ENCODE measurements around the gene GMDS. TPM values are rescaled to one million over a fixed set of nuclear protein-coding genes. Genes with fewer than 3 reads are reported as not detected.

Gene GMDS
- total and polyA plus RNA-seq, 2 donors (not counting 1 experiment from before 2014, with no cell fraction given) = 11.5 to 16.4 TPM

DNA sequence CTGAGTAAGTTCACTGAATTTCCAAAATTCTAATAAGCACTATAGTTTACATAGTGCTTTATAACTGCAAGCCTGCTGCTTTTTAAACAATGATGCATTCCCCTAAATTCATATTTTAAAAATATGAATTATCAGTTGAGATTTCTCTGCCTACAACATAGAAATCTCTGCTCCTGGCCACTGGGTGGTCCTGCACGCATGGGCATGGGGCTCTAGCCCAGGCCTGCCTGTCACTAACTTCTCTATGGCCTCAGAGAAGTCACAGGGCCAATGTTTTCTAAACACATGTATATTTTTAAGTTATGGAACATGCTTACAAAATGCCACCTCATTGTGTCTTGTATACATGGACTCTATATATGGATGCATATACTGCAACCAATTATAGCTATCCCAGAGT is 424.7 kb downstream of the GMDS start:
- ChIA-PET CTCF (no interaction called here), POLR2A (no interaction called here)
- WGBS (ENCODE audit: insufficient coverage) = no CpG with 5 or more reads among the region's 1 CpG

GRCh38 chr6:1820165-1820564 is 425.2 kb downstream of the GMDS start:
- no peaks in the 10 kb centered on the region for H3K9me3 Mint-ChIP-seq (ENCODE audit: insufficient read depth)
- H3K27me3 Mint-ChIP-seq = no peaks in the 10 kb centered on the region
- no CpG with 5 or more reads among the region's 1 CpG for WGBS (ENCODE audit: insufficient coverage)
- no peak for TF ChIP-seq EZH2 (IDR thresholded peaks at IDR 0.05; ENCODE audit: borderline replicate concordance, insufficient read depth, low read depth, low read length, poor library complexity, severe bottlenecking)
- TF ChIP-seq, protein P1, sequence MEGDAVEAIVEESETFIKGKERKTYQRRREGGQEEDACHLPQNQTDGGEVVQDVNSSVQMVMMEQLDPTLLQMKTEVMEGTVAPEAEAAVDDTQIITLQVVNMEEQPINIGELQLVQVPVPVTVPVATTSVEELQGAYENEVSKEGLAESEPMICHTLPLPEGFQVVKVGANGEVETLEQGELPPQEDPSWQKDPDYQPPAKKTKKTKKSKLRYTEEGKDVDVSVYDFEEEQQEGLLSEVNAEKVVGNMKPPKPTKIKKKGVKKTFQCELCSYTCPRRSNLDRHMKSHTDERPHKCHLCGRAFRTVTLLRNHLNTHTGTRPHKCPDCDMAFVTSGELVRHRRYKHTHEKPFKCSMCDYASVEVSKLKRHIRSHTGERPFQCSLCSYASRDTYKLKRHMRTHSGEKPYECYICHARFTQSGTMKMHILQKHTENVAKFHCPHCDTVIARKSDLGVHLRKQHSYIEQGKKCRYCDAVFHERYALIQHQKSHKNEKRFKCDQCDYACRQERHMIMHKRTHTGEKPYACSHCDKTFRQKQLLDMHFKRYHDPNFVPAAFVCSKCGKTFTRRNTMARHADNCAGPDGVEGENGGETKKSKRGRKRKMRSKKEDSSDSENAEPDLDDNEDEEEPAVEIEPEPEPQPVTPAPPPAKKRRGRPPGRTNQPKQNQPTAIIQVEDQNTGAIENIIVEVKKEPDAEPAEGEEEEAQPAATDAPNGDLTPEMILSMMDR (IDR thresholded peaks at IDR 0.05) = no peak
- no peak for ATAC-seq (ENCODE audit: low read depth)
- Histone ChIP-seq H3K4me3 (ENCODE audit: control extremely low read depth in 1 of 5, extremely low read depth in 1 of 5, insufficient read depth in 1 of 5, low read depth in 2 of 5, low read length in 4 of 5) (no peak overlapping the region), H2AFZ (ENCODE audit: insufficient read depth, low read depth, low read length, poor library complexity, severe bottlenecking) (no peak overlapping the region), H3K36me3 (replicated peaks in 1 of 2; ENCODE audit: control extremely low read depth in 1 of 2, control insufficient read depth in 1 of 2, extremely low read depth in 1 of 2, insufficient read depth in 2 of 2, low read length in 1 of 2) (no peaks in the 10 kb centered on the region), H3K79me2 (ENCODE audit: control insufficient read depth, insufficient read depth, low read length) (no peaks in the 10 kb centered on the region), H4K20me1 (ENCODE audit: control insufficient read depth, insufficient read depth, low read length, poor library complexity, severe bottlenecking) (no peaks in the 10 kb centered on the region), H3K4me1 (ENCODE audit: control insufficient read depth in 2 of 2, insufficient read depth in 2 of 2, low read length in 2 of 2) (peaks cover 0 to 10% of the 10 kb centered on the region in 2 donors), H3K9ac (ENCODE audit: low read length) (no peak overlapping the region), H3K27ac (ENCODE audit: low read length in 2 of 2) (no peak overlapping the region), H3K9me3 (ENCODE audit: control extremely low read depth in 1 of 3, control insufficient read depth in 2 of 3, insufficient read depth in 1 of 3, low read length in 2 of 3) (no peaks in the 10 kb centered on the region), H3K27me3 (replicated peaks in 1 of 4; ENCODE audit: control extremely low read depth in 1 of 4, control insufficient read depth in 3 of 4, insufficient read depth in 4 of 4, low read length in 3 of 4) (no peaks in the 10 kb centered on the region), H3K4me2 (replicated peaks; ENCODE audit: low read depth, low read length, poor library complexity, severe bottlenecking) (no peak overlapping the region)
- H3K27ac Mint-ChIP-seq = no peak overlapping the region
- intact Hi-C loops (cut with micrococcal nuclease) = no loop called here
- no peak overlapping the region for H3K4me3 Mint-ChIP-seq
- POLR2A ChIA-PET = no interaction called here
- CTCF ChIA-PET = no interaction called here
- peaks cover 15% of the 10 kb centered on the region for H3K4me1 Mint-ChIP-seq
- no peak for DNase-seq

More for the DNA sequence above, 424.7 kb downstream of the GMDS start:
- TF ChIP-seq, protein P1 (IDR thresholded peaks at IDR 0.05) = no peak
- no peak for TF ChIP-seq EZH2 (IDR thresholded peaks at IDR 0.05; ENCODE audit: borderline replicate concordance, insufficient read depth, low read depth, low read length, poor library complexity, severe bottlenecking)
- H3K27me3 Mint-ChIP-seq = no peaks in the 10 kb centered on the region
- H3K9me3 Mint-ChIP-seq (ENCODE audit: insufficient read depth) = no peaks in the 10 kb centered on the region
- H3K4me1 Mint-ChIP-seq = peaks cover 21% of the 10 kb centered on the region
- H3K4me2 ChIP-seq (replicated peaks; ENCODE audit: low read depth, low read length, poor library complexity, severe bottlenecking) = no peak overlapping the region
- H3K36me3 ChIP-seq (replicated peaks in 1 of 2; ENCODE audit: control extremely low read depth in 1 of 2, control insufficient read depth in 1 of 2, extremely low read depth in 1 of 2, insufficient read depth in 2 of 2, low read length in 1 of 2) = no peaks in the 10 kb centered on the region
- peaks cover 0 to 16% of the 10 kb centered on the region in 2 donors for H3K4me1 ChIP-seq (ENCODE audit: control insufficient read depth in 2 of 2, insufficient read depth in 2 of 2, low read length in 2 of 2)
- no peaks in the 10 kb centered on the region for H3K79me2 ChIP-seq (ENCODE audit: control insufficient read depth, insufficient read depth, low read length)
- H3K4me3 ChIP-seq (ENCODE audit: control extremely low read depth in 1 of 5, extremely low read depth in 1 of 5, insufficient read depth in 1 of 5, low read depth in 2 of 5, low read length in 4 of 5) = no peak overlapping the region
- intact Hi-C loops (cut with micrococcal nuclease) = no loop called here
- no peak for DNase-seq
- H3K27me3 ChIP-seq (replicated peaks in 1 of 4; ENCODE audit: control extremely low read depth in 1 of 4, control insufficient read depth in 3 of 4, insufficient read depth in 4 of 4, low read length in 3 of 4) = no peaks in the 10 kb centered on the region
- no peaks in the 10 kb centered on the region for H4K20me1 ChIP-seq (ENCODE audit: control insufficient read depth, insufficient read depth, low read length, poor library complexity, severe bottlenecking)
- H3K27ac Mint-ChIP-seq = no peak overlapping the region
- no peak overlapping the region for H3K9ac ChIP-seq (ENCODE audit: low read length)
- H2AFZ ChIP-seq (ENCODE audit: insufficient read depth, low read depth, low read length, poor library complexity, severe bottlenecking) = no peak overlapping the region
- H3K9me3 ChIP-seq (ENCODE audit: control extremely low read depth in 1 of 3, control insufficient read depth in 2 of 3, insufficient read depth in 1 of 3, low read length in 2 of 3) = peaks cover 0 to 2% (median 0%) of the 10 kb centered on the region in 3 donors
- H3K27ac ChIP-seq (ENCODE audit: low read length in 2 of 2) = no peak overlapping the region
- H3K4me3 Mint-ChIP-seq = no peak overlapping the region
- ATAC-seq (ENCODE audit: low read depth) = no peak
